ENCODE data around the gene MINDY1. TPM values are rescaled to one million over a fixed set of nuclear protein-coding genes. Genes with fewer than 3 reads are reported as not detected.

The MINDY1 gene
- total and polyA plus RNA-seq, 2 experiments from 2014 or later = 5.8 to 18.5 TPM

- Histone ChIP-seq H3K4me2 (peak overlapping the region; percentile 98), H3K36me3 (replicated peaks; ENCODE audit: insufficient read depth, low read depth) (no peaks in the 10 kb centered on the region), H3K9me3 (ENCODE audit: low read depth) (no peaks in the 10 kb centered on the region), H3K79me2 (peaks cover 82% of the 10 kb centered on the region), H2AFZ (no peak overlapping the region), H4K20me1 (ENCODE audit: insufficient read depth, poor library complexity, severe bottlenecking) (peaks cover 38% of the 10 kb centered on the region), H3K4me1 (ENCODE audit: insufficient read depth) (peaks cover 33% of the 10 kb centered on the region), H3K27me3 (no peaks in the 10 kb centered on the region), H3K27ac (peak overlapping the region; percentile 94), H3K9me2 (replicated peaks; ENCODE audit: insufficient read depth) (no peaks in the 10 kb centered on the region), H3K4me3 (peak overlapping the region; percentile 23)
- TF ChIP-seq EZH2 (IDR thresholded peaks at IDR 0.05; ENCODE audit: borderline replicate concordance) (no peak), EZH2phosphoT487 (IDR thresholded peaks at IDR 0.05; ENCODE audit: low read depth, severe bottlenecking, unreplicated experiment) (no peak), CTCF (IDR thresholded peaks at IDR 0.05; ENCODE audit: poor library complexity) (no peak)
- DNase-seq (ENCODE audit: low spot score) = peak; percentile 90
- 29% methylated on average over 11 of the region's 11 CpGs for WGBS (ENCODE audit: low lambda C conversion rate, missing lambda C conversion rate)
Measured at GRCh38 chr1:150970808-150971582, 35.7 kb downstream of the MINDY1 start.

DNA sequence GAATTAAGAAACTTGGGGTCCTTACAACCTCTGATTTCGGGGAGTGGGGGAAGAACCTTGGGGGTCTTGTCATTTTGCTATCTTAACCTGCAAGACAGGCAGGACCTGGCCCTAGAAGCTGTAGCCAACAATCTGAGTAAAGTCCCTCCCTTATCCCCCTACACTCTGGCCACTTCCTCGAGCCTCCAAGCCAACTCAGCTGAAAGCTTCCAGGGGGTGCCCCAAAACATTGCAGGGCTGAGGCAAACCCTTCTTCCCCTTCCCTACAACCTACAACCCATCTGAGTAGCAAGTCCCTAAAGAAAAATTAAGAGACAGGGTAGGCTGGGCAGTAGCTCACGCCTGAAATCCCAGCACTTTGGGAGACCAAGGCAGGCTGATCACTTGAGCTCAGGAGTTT, 37.1 kb downstream of the MINDY1 start:
- WGBS (ENCODE audit: low lambda C conversion rate, missing lambda C conversion rate) = 88% methylated on average over 3 of the region's 3 CpGs
- H2AFZ ChIP-seq = no peak overlapping the region
- no peak for DNase-seq (ENCODE audit: low spot score)
- H3K27ac ChIP-seq = peak overlapping the region; percentile 94
- peaks cover 38% of the 10 kb centered on the region for H4K20me1 ChIP-seq (ENCODE audit: insufficient read depth, poor library complexity, severe bottlenecking)
- no peaks in the 10 kb centered on the region for H3K9me2 ChIP-seq (replicated peaks; ENCODE audit: insufficient read depth)
- no peak overlapping the region for H3K4me3 ChIP-seq
- H3K79me2 ChIP-seq = peaks cover 78% of the 10 kb centered on the region
- TF ChIP-seq EZH2phosphoT487 (IDR thresholded peaks at IDR 0.05; ENCODE audit: low read depth, severe bottlenecking, unreplicated experiment) = no peak
- TF ChIP-seq EZH2 (IDR thresholded peaks at IDR 0.05; ENCODE audit: borderline replicate concordance) = no peak
- no peak for TF ChIP-seq CTCF (IDR thresholded peaks at IDR 0.05; ENCODE audit: poor library complexity)
- peaks cover 30% of the 10 kb centered on the region for H3K4me1 ChIP-seq (ENCODE audit: insufficient read depth)
- peak overlapping the region; percentile 98 for H3K4me2 ChIP-seq
- H3K9me3 ChIP-seq (ENCODE audit: low read depth) = no peaks in the 10 kb centered on the region
- H3K36me3 ChIP-seq (replicated peaks; ENCODE audit: insufficient read depth, low read depth) = no peaks in the 10 kb centered on the region
- H3K27me3 ChIP-seq = no peaks in the 10 kb centered on the region

DNA sequence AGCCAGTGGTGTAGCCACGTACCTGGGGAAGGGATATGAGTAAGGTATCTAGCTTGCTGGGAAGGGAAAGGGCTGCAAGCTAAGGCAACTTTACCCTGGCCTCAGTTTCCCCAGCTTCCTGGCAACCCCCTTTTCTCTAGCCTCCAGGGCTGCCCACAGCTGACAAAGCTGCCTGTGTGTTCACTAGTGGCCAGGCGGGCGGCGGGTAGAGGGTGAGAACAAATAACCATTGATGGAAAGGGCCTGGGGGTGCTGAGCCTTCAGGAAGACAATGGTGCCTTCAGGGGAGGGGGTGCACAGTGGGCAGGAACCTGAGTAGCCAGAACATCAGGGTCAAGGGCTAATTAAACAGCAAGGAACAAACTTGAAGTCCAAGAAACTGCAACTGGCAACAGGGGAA, 38.2 kb downstream of the MINDY1 start:
- no peak for TF ChIP-seq EZH2 (IDR thresholded peaks at IDR 0.05; ENCODE audit: borderline replicate concordance)
- TF ChIP-seq CTCF (IDR thresholded peaks at IDR 0.05; ENCODE audit: poor library complexity) = no peak
- TF ChIP-seq EZH2phosphoT487 (IDR thresholded peaks at IDR 0.05; ENCODE audit: low read depth, severe bottlenecking, unreplicated experiment) = no peak
- H3K36me3 ChIP-seq (replicated peaks; ENCODE audit: insufficient read depth, low read depth) = no peaks in the 10 kb centered on the region
- WGBS (ENCODE audit: low lambda C conversion rate, missing lambda C conversion rate) = over 99% methylated on average over 4 of the region's 4 CpGs

More for the DNA sequence above, 38.2 kb downstream of the MINDY1 start:
- no peak overlapping the region for H3K27ac ChIP-seq
- no peak overlapping the region for H2AFZ ChIP-seq
- no peak overlapping the region for H3K4me3 ChIP-seq
- no peaks in the 10 kb centered on the region for H3K9me2 ChIP-seq (replicated peaks; ENCODE audit: insufficient read depth)
- no peaks in the 10 kb centered on the region for H3K9me3 ChIP-seq (ENCODE audit: low read depth)
- peaks cover 38% of the 10 kb centered on the region for H4K20me1 ChIP-seq (ENCODE audit: insufficient read depth, poor library complexity, severe bottlenecking)
- no peak overlapping the region for H3K4me2 ChIP-seq
- H3K27me3 ChIP-seq = no peaks in the 10 kb centered on the region
- H3K4me1 ChIP-seq (ENCODE audit: insufficient read depth) = peaks cover 30% of the 10 kb centered on the region
- peaks cover 71% of the 10 kb centered on the region for H3K79me2 ChIP-seq
- DNase-seq (ENCODE audit: low spot score) = no peak
